ENCODE data around the gene PRICKLE4.

- TF ChIP-seq, protein P1, sequence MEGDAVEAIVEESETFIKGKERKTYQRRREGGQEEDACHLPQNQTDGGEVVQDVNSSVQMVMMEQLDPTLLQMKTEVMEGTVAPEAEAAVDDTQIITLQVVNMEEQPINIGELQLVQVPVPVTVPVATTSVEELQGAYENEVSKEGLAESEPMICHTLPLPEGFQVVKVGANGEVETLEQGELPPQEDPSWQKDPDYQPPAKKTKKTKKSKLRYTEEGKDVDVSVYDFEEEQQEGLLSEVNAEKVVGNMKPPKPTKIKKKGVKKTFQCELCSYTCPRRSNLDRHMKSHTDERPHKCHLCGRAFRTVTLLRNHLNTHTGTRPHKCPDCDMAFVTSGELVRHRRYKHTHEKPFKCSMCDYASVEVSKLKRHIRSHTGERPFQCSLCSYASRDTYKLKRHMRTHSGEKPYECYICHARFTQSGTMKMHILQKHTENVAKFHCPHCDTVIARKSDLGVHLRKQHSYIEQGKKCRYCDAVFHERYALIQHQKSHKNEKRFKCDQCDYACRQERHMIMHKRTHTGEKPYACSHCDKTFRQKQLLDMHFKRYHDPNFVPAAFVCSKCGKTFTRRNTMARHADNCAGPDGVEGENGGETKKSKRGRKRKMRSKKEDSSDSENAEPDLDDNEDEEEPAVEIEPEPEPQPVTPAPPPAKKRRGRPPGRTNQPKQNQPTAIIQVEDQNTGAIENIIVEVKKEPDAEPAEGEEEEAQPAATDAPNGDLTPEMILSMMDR (IDR thresholded peaks at IDR 0.05), result no peak
- TF ChIP-seq POLR2AphosphoS5 (IDR thresholded peaks at IDR 0.05) (no peak), POLR2A (IDR thresholded peaks at IDR 0.05) (no peak), EP300 (IDR thresholded peaks at IDR 0.05) (no peak)
These were observed 1.2 kb upstream of the PRICKLE4 start for GRCh38 chr6:41779336-41779735.
